Caco-2 (cell line): Measurements from ENCODE around the gene ATF6. TPM values are rescaled to one million over a fixed set of nuclear protein-coding genes. Genes with fewer than 3 reads are reported as not detected.

Experiments used
- BruUV-seq: library from RNA; stranded (reverse); fragments of 400-500 nt; replicated peaks from 2 replicates; lab custom pipeline; 2021; lab: Mats Ljungman, UMichigan
- CTCF ChIA-PET: fragments of 300-600 bp; sonication (Branson Sonifier 250); formaldehyde crosslinking; loops from one replicate; lab custom pipeline; 2022; ENCODE audit warnings: antibody characterized with exemption; lab: Charles Lee
- POLR2A ChIA-PET: fragments of 300-600 bp; sonication (Branson Sonifier 250); formaldehyde crosslinking; loops from one replicate; lab custom pipeline; 2022; ENCODE audit warnings: antibody characterized with exemption; lab: Charles Lee
- DNase-seq, 2 experiments: peaks; one replicate each; pipeline versions ENCODE4 v3.0.0 to v3.0.0-alpha.2; 2020 to 2022
- H3K27me3 ChIP-seq: replicated peaks from 2 replicates; pipeline ENCODE4 v1.6.0; 2011; ENCODE audit warnings: low read length; ENCODE audit not compliant: control insufficient read depth, insufficient read depth
- H3K36me3 ChIP-seq: 2 replicates; pipeline ENCODE4 v1.5.1; 2011; ENCODE audit warnings: low read length; ENCODE audit not compliant: control insufficient read depth, insufficient read depth
- H3K4me1 ChIP-seq: fragments of 250-450 bp; sonication (Bioruptor Pico); 2 replicates; pipeline ENCODE4 v1.5.1; 2020; ENCODE audit warnings: mild to moderate bottlenecking
- H3K4me3 ChIP-seq: 2 replicates; pipeline ENCODE4 v1.5.1; 2011; ENCODE audit warnings: low read depth, mild to moderate bottlenecking, control low read depth, low read length
- H3K9me3 ChIP-seq: fragments of 250-450 bp; sonication (Bioruptor Pico); 2 replicates; pipeline ENCODE4 v1.5.1; 2020; ENCODE audit warnings: mild to moderate bottlenecking, moderate library complexity
- H3K27ac Mint-ChIP-seq: one replicate; pipeline ENCODE4 v1.8.0; 2022; ENCODE audit warnings: mixed read lengths; ENCODE audit not compliant: unreplicated experiment
- H3K27me3 Mint-ChIP-seq: one replicate; pipeline ENCODE4 v1.8.0; 2022; ENCODE audit warnings: mixed read lengths; ENCODE audit not compliant: insufficient read depth, unreplicated experiment
- H3K36me3 Mint-ChIP-seq: one replicate; pipeline ENCODE4 v1.8.0; 2022; ENCODE audit warnings: mild to moderate bottlenecking, mixed read lengths; ENCODE audit not compliant: insufficient read depth, unreplicated experiment
- H3K4me1 Mint-ChIP-seq: one replicate; pipeline ENCODE4 v1.8.0; 2022; ENCODE audit warnings: low read depth, mixed read lengths; ENCODE audit not compliant: unreplicated experiment
- H3K4me3 Mint-ChIP-seq: one replicate; pipeline ENCODE4 v1.8.0; 2022; ENCODE audit warnings: mild to moderate bottlenecking, moderate library complexity, mixed read lengths; ENCODE audit not compliant: unreplicated experiment
- H3K9me3 Mint-ChIP-seq: one replicate; pipeline ENCODE4 v1.8.0; 2022; ENCODE audit warnings: mixed read lengths; ENCODE audit not compliant: unreplicated experiment
- intact Hi-C: fragments of 100-400 bp; cut with micrococcal nuclease; formaldehyde crosslinking; loops from one replicate; pipeline ENCODE4 v1.10.0; 2022; ENCODE audit not compliant: unreplicated experiment
- total RNA-seq: library from RNA; stranded (reverse); gene quantifications from 2 replicates; pipeline ENCODE4 v1.2.3, GENCODE V29; 2022
- TF ChIP-seq, protein P1 (sequence below), 2 experiments: fragments of 200-600 bp in 1 of 2; IDR thresholded peaks; 1 replicate in 1 of 2; 2 replicates in 1 of 2; pipeline versions ENCODE4 v1.5.1 to v1.8.0; 2011 to 2022; ENCODE audit warnings: antibody characterized with exemption in 1 of 2, control low read depth in 1 of 2, inconsistent platforms in 1 of 2, low read depth in 1 of 2, low read length in 1 of 2, mild to moderate bottlenecking in 1 of 2, moderate library complexity in 1 of 2; ENCODE audit not compliant: insufficient read depth in 1 of 2, severe bottlenecking in 1 of 2, unreplicated experiment in 1 of 2

ATF6 gene
- total RNA-seq, 1 experiment from 2014 or later = 16.4 TPM

DNA sequence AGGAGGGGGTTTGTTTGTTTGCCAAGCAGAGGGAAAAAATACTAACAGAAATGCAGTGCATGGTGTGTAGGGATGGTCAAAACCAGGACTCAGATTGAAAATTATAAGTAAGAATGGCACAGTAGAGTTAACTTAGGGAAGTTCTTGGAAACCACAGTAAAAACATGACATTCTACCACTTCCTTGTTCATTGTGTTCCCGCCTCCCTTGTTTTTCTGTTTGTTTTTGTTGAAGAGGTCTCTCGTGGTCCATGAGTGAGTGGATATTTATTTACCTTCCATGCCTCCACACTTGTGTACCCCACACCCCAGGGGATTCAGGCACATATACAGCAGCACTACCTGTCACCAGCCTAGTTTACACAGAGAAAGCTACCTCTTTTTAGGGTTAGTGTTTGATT, 187.9 kb downstream of the ATF6 start:
- H3K36me3 Mint-ChIP-seq = peaks cover 4% of the 10 kb centered on the region
- TF ChIP-seq, protein P1, sequence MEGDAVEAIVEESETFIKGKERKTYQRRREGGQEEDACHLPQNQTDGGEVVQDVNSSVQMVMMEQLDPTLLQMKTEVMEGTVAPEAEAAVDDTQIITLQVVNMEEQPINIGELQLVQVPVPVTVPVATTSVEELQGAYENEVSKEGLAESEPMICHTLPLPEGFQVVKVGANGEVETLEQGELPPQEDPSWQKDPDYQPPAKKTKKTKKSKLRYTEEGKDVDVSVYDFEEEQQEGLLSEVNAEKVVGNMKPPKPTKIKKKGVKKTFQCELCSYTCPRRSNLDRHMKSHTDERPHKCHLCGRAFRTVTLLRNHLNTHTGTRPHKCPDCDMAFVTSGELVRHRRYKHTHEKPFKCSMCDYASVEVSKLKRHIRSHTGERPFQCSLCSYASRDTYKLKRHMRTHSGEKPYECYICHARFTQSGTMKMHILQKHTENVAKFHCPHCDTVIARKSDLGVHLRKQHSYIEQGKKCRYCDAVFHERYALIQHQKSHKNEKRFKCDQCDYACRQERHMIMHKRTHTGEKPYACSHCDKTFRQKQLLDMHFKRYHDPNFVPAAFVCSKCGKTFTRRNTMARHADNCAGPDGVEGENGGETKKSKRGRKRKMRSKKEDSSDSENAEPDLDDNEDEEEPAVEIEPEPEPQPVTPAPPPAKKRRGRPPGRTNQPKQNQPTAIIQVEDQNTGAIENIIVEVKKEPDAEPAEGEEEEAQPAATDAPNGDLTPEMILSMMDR (IDR thresholded peaks at IDR 0.05; ENCODE audit: insufficient read depth in 1 of 2, low read depth in 1 of 2, low read length in 1 of 2, severe bottlenecking in 1 of 2, unreplicated experiment in 1 of 2) = no peak
- H3K4me1 ChIP-seq = no peaks in the 10 kb centered on the region
- H3K4me3 ChIP-seq = no peak overlapping the region
- no peaks in the 10 kb centered on the region for H3K36me3 ChIP-seq
- no peaks in the 10 kb centered on the region for H3K27me3 ChIP-seq
- H3K4me1 Mint-ChIP-seq = no peaks in the 10 kb centered on the region
- BruUV-seq = no TSS peak
- intact Hi-C loops = loop anchor here (10.0 kb wide), 1 partner anchor 81 kb away; no protein-coding TSS in a partner anchor
- no peaks in the 10 kb centered on the region for H3K27me3 Mint-ChIP-seq
- H3K4me3 Mint-ChIP-seq = no peak overlapping the region
- H3K9me3 ChIP-seq = no peaks in the 10 kb centered on the region
- H3K27ac Mint-ChIP-seq = no peak overlapping the region
- POLR2A ChIA-PET = no interaction called here
- H3K9me3 Mint-ChIP-seq = no peaks in the 10 kb centered on the region
- CTCF ChIA-PET = no interaction called here
- DNase-seq = no peak

DNA sequence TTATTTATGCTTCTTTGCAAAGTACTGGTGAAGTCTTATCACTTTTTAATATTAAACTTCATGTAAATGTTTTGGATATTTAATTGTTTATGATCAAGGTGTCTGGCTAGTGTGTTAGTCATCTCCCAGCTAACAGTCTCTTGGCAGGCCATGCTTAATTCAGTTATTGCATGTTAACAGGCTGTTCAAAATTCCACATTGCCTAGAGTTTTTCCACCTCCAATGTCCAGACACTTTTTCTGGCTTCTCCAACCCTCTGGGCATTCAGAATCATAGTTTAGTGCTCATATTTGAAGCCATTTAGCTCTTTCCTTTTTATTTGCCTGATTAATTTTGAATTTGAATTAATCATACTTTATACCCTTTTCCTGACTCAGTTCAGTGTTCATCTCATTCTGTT, 188.3 kb downstream of the ATF6 start:
- ChIA-PET CTCF (no interaction called here), POLR2A (no interaction called here)
- TF ChIP-seq, protein P1 (IDR thresholded peaks at IDR 0.05; ENCODE audit: insufficient read depth in 1 of 2, low read depth in 1 of 2, low read length in 1 of 2, severe bottlenecking in 1 of 2, unreplicated experiment in 1 of 2) = no peak
- Mint-ChIP-seq H3K9me3 (no peaks in the 10 kb centered on the region), H3K4me1 (no peaks in the 10 kb centered on the region), H3K27ac (no peak overlapping the region), H3K36me3 (peaks cover 4% of the 10 kb centered on the region), H3K4me3 (no peak overlapping the region), H3K27me3 (no peaks in the 10 kb centered on the region)
- BruUV-seq = no TSS peak
- Histone ChIP-seq H3K4me3 (no peak overlapping the region), H3K9me3 (no peaks in the 10 kb centered on the region), H3K36me3 (no peaks in the 10 kb centered on the region), H3K4me1 (no peaks in the 10 kb centered on the region), H3K27me3 (no peaks in the 10 kb centered on the region)
- intact Hi-C loops = loop anchor here (10.0 kb wide), 1 partner anchor 80 kb away; no protein-coding TSS in a partner anchor
- no peak for DNase-seq

DNA sequence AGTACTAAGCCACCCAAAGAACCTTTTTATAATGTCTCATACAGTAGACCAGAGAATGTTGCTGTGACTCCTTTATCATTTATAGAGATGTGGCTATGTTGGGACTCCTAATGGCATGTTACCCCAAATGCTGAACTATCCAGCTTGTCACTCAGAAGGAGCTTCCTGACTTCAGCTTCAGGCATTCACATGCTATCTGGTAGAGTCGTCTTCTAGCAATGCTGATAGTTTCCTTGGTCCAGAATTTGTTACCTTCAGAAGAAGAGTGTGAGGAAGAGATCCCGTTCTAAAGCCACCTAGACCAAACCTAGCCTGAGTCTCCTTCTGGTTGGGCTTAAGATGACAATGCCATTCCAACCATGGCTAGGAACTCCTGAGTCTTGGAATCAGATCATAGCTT, 189.5 kb downstream of the ATF6 start:
- Mint-ChIP-seq H3K27ac (no peak overlapping the region), H3K9me3 (no peaks in the 10 kb centered on the region), H3K36me3 (peaks cover 9% of the 10 kb centered on the region), H3K4me1 (no peaks in the 10 kb centered on the region), H3K27me3 (no peaks in the 10 kb centered on the region), H3K4me3 (no peak overlapping the region)
- H3K4me3 ChIP-seq = no peak overlapping the region
- intact Hi-C loops = loop anchor here (10.0 kb wide), 1 partner anchor 79 kb away; no protein-coding TSS in a partner anchor
- TF ChIP-seq, protein P1 (IDR thresholded peaks at IDR 0.05; ENCODE audit: insufficient read depth in 1 of 2, low read depth in 1 of 2, low read length in 1 of 2, severe bottlenecking in 1 of 2, unreplicated experiment in 1 of 2) = no peak
- no TSS peak for BruUV-seq
- ChIA-PET CTCF (no interaction called here), POLR2A (interaction anchor here (0.5 kb wide), 1 partner anchor 13 kb away, joined by 3 read pairs; no protein-coding TSS in a partner anchor)
- no peaks in the 10 kb centered on the region for H3K4me1 ChIP-seq
- H3K27me3 ChIP-seq = no peaks in the 10 kb centered on the region
- H3K9me3 ChIP-seq = no peaks in the 10 kb centered on the region
- no peak for DNase-seq
- H3K36me3 ChIP-seq = no peaks in the 10 kb centered on the region
